ENCODE data around the gene NUTM2G.
"Not testable (repeated sequence)": the region's sequence is repeated elsewhere in the genome, so short reads cannot be mapped to it uniquely, and the experiment has no call there.

The NUTM2G gene

DNA sequence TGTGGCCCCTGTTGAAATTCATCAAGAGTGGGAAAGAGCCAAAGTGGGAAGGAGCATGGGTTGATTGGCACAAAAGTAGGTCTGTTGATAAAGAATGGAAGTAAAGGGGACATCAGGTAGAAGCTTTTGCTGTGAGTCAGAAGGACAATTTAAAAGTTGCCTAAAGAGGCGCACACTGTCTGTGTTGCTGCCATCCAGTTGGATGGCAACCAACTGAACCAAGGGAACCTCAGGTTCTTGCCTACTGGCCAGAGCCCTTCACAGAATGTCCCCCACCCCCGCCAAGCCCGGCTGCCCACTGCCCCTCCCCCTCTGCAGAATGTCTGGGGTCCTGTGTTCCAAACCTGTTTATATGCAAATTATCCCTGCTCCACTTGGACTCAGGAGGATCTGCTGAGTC, at the start of gene NUTM2G:
Gene NUTM2G, plus strand, starts transcription at position 301 of the 400 bp plus-strand sequence. CDS start 182 bp downstream, outside the sequence.
- TF ChIP-seq GATA2, GATA3 (IDR thresholded peaks at IDR 0.05; ENCODE audit: low read depth, low read length): not testable (repeated sequence)

GRCh38 chr9:96883922-96884321, 44.7 kb upstream of the NUTM2G start:
- no peak for TF ChIP-seq GATA3 (IDR thresholded peaks at IDR 0.05; ENCODE audit: low read depth, low read length)
- no peak for TF ChIP-seq GATA2 (IDR thresholded peaks at IDR 0.05; ENCODE audit: low read depth, low read length)

DNA sequence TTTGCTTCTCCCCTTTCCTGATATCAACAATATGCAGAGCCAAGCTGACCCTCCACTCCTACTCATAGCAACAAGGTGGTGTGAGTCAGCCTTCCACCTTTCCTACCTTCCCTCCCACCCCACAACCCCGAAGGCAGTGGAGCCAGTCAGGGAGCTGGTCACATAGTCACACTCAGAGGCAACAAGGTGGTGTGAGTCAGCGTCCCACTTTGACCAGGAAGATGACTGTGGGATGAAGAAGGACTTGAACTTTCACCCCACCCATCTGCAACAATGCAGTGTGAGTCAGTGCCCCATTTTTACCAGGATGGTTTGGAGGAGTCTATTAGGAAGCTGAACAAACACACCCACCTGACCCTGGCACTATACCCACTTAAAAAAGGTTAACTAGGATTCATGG, 44.2 kb upstream of the NUTM2G start:
- TF ChIP-seq GATA2 (IDR thresholded peaks at IDR 0.05; ENCODE audit: low read depth, low read length) (no peak), GATA3 (IDR thresholded peaks at IDR 0.05; ENCODE audit: low read depth, low read length) (no peak)

- TF ChIP-seq GATA3 (IDR thresholded peaks at IDR 0.05; ENCODE audit: low read depth, low read length) = no peak
- TF ChIP-seq GATA2 (IDR thresholded peaks at IDR 0.05; ENCODE audit: low read depth, low read length) = no peak
These were observed 43.2 kb upstream of the NUTM2G start for GRCh38 chr9:96885424-96885823.

GRCh38 chr9:96888591-96888990, 40.1 kb upstream of the NUTM2G start:
- TF ChIP-seq GATA2 (IDR thresholded peaks at IDR 0.05; ENCODE audit: low read depth, low read length) (no peak), GATA3 (IDR thresholded peaks at IDR 0.05; ENCODE audit: low read depth, low read length) (no peak)

- TF ChIP-seq GATA2 (IDR thresholded peaks at IDR 0.05; ENCODE audit: low read depth, low read length) (no peak), GATA3 (IDR thresholded peaks at IDR 0.05; ENCODE audit: low read depth, low read length) (no peak)
These were observed 36.5 kb upstream of the NUTM2G start for GRCh38 chr9:96892131-96892530.

Measured in SH-SY5Y (cell line).